Aorta (tissue), 5 donors: ENCODE measurements around the gene FOXA2. TPM values are rescaled to one million over a fixed set of nuclear protein-coding genes. Genes with fewer than 3 reads are reported as not detected.

Experiments
- ATAC-seq: fragments of 200-7000 bp; cut with Tn5 transposase; one replicate; pipeline ENCODE4 v1.9.1; 2022; ENCODE audit warnings: moderate library complexity; ENCODE audit not compliant: low FRiP score
- DNase-seq, 2 donors: peaks; one replicate each; pipeline ENCODE4 v3.0.0-alpha.2; 2020
- H3K27ac ChIP-seq, 2 donors: one replicate each; pipeline ENCODE4 v1.5.1; 2013; ENCODE audit warnings: low read length in 2 of 2, mild to moderate bottlenecking in 2 of 2, moderate library complexity in 2 of 2, control low read depth in 1 of 2, inconsistent platforms in 1 of 2, low read depth in 1 of 2
- H3K27me3 ChIP-seq, 2 donors: one replicate each; pipeline ENCODE4 v1.6.1; 2013; ENCODE audit warnings: control low read depth in 1 of 2, low read length in 1 of 2, mild to moderate bottlenecking in 1 of 2, moderate library complexity in 1 of 2; ENCODE audit not compliant: insufficient read depth in 2 of 2, control insufficient read depth in 1 of 2
- H3K36me3 ChIP-seq, 2 donors: one replicate each; pipeline ENCODE4 v1.6.1; 2013; ENCODE audit warnings: control low read depth in 1 of 2, low read length in 1 of 2, mild to moderate bottlenecking in 1 of 2; ENCODE audit not compliant: insufficient read depth in 2 of 2, control insufficient read depth in 1 of 2
- H3K4me1 ChIP-seq, 2 donors: one replicate each; pipeline ENCODE4 v1.6.1; 2013; ENCODE audit warnings: low read length in 2 of 2, control low read depth in 1 of 2, mild to moderate bottlenecking in 1 of 2, moderate library complexity in 1 of 2; ENCODE audit not compliant: insufficient read depth in 2 of 2, control insufficient read depth in 1 of 2
- H3K4me3 ChIP-seq, 2 donors: one replicate each; pipeline ENCODE4 v1.5.1; 2013; ENCODE audit warnings: low read length in 2 of 2, control low read depth in 1 of 2, mild to moderate bottlenecking in 1 of 2
- H3K9me3 ChIP-seq: one replicate; pipeline ENCODE4 v1.6.1; 2013; ENCODE audit warnings: mild to moderate bottlenecking, low read length; ENCODE audit not compliant: control insufficient read depth
- WGBS, 2 donors: extraction: QIAGEN DNeasy Blood & Tissue Kit; methylation state at CpG; one replicate each; pipeline ENCODE4 v1.1.7; 2013; 5-methylcytosine and 5-hydroxymethylcytosine counted together
- intact Hi-C, 2 donors: fragments of 100-400 bp; cut with DNase I; formaldehyde crosslinking; loops; one replicate each; pipeline versions ENCODE4 v1.14.2 to v1.15.0; 2022
- polyA plus RNA-seq, 2 donors: library from polyadenylated mRNA; stranded (reverse); fragments of 200-250 nt; gene quantifications; one replicate each; pipeline ENCODE4 v1.2.3, GENCODE V29; 2013
- total RNA-seq, 2 donors: library from RNA; stranded (reverse); fragmentation: NEBNext Ultra II Directional; extraction: Animal tissue kit (Norgen Biotek cat#: 25700); gene quantifications; one replicate each; pipeline ENCODE4 v1.2.1, GENCODE V29; 2021
- donor health status: healthy with polysubstance abuse.
- donor health status: Bipolar disorder and iron deficiency.
- donor health status: DM: no; HTN: no; CAD: no.
- donor health status: DM: no; HTN: no; CAD: no.
- donor health status: DM: yes; HTN: yes; CAD: no.

FOXA2 gene
- total and polyA plus RNA-seq, 4 donors, result 0.88 TPM; not detected in 3

GRCh38 chr20:22581437-22582385, 2.7 kb downstream of the FOXA2 start:
- ATAC-seq (no peak), DNase-seq (no peak)
- no peaks in the 10 kb centered on the region for H3K36me3 ChIP-seq
- WGBS, 2 donors, result 19 to 21% methylated on average over 49 to 54 of the region's 54 CpGs
- intact Hi-C loops, result no loop called here
- H3K4me1 ChIP-seq, result no peaks in the 10 kb centered on the region
- no peak overlapping the region for H3K27ac ChIP-seq
- no peaks in the 10 kb centered on the region for H3K9me3 ChIP-seq
- H3K4me3 ChIP-seq, result no peak overlapping the region
- H3K27me3 ChIP-seq, result peaks cover 0 to 2% of the 10 kb centered on the region in 2 donors

DNA sequence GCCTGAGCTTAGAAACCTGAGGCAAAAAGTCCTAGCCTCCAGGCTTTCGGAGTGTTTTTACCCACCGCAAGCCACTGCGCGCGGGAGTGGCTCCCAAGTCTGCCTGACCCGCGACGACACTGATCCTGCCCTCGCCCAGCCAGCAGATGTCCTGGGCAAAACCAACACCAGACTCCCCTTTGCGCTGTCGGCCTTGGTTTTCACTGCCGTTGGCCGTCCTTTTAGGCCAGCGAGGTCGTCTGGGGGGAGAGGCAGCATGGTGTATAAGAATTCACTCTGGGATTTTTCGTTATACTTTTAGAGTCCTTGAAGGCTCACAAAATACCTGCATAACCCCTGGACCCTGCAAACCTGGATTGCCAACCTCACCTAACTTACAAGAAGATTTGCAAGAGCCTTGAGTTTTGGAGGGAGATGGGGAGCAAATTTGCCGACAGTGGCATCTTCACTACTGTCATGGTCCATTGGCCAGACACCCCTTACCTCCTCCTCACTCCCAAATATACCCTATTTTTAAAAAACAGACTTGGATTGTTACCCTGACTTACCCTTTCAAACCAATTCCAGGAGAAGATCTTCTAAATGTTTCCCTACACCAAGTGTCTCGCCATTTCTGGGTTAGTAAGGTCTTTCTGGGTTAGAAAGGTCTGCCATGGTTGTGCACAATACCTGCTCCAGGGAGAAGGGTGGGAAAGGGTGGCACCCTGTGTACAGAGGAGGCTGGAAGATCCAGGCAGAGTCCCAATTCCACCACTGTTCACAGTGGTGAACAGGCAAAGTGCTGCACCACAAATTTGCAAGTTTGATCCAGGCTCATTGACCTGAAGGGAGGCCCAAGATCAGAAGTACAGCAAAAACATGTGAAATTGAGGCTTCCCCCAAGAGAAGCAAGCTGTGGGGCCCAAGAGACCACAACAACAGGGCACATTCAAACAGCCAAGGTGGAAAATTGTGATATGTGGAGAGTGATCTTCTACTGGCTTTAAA, 4.4 kb downstream of the FOXA2 start:
- Histone ChIP-seq H3K4me1 (no peaks in the 10 kb centered on the region), H3K36me3 (no peaks in the 10 kb centered on the region), H3K27ac (no peak overlapping the region), H3K9me3 (no peaks in the 10 kb centered on the region), H3K4me3 (no peak overlapping the region), H3K27me3 (peaks cover 0 to 2% of the 10 kb centered on the region in 2 donors)
- 33 to 35% methylated on average over 18 of the region's 18 CpGs for WGBS, 2 donors
- DNase-seq (no peak), ATAC-seq (no peak)
- intact Hi-C loops, result no loop called here

- Histone ChIP-seq H3K27ac (no peak overlapping the region), H3K4me3 (no peak overlapping the region), H3K36me3 (no peaks in the 10 kb centered on the region), H3K27me3 (peaks cover 0 to 2% of the 10 kb centered on the region in 2 donors), H3K9me3 (no peaks in the 10 kb centered on the region), H3K4me1 (no peaks in the 10 kb centered on the region)
- intact Hi-C loops, result no loop called here
- DNase-seq (no peak), ATAC-seq (no peak)
- 4 to 6% methylated on average over 21 of the region's 21 CpGs for WGBS, 2 donors
Observed at GRCh38 chr20:22579119-22579427, 5.3 kb downstream of the FOXA2 start.

GRCh38 chr20:22578221-22579118, 5.9 kb downstream of the FOXA2 start:
- DNase-seq, result no peak
- no peak overlapping the region for H3K4me3 ChIP-seq
- WGBS, 2 donors, result 4 to 5% methylated on average over 54 to 56 of the region's 56 CpGs
- H3K4me1 ChIP-seq, result no peaks in the 10 kb centered on the region
- intact Hi-C loops, result no loop called here
- no peak overlapping the region for H3K27ac ChIP-seq
- H3K27me3 ChIP-seq, result peaks cover 0 to 2% of the 10 kb centered on the region in 2 donors
- H3K9me3 ChIP-seq, result no peaks in the 10 kb centered on the region
- no peaks in the 10 kb centered on the region for H3K36me3 ChIP-seq
- ATAC-seq, result no peak

DNA sequence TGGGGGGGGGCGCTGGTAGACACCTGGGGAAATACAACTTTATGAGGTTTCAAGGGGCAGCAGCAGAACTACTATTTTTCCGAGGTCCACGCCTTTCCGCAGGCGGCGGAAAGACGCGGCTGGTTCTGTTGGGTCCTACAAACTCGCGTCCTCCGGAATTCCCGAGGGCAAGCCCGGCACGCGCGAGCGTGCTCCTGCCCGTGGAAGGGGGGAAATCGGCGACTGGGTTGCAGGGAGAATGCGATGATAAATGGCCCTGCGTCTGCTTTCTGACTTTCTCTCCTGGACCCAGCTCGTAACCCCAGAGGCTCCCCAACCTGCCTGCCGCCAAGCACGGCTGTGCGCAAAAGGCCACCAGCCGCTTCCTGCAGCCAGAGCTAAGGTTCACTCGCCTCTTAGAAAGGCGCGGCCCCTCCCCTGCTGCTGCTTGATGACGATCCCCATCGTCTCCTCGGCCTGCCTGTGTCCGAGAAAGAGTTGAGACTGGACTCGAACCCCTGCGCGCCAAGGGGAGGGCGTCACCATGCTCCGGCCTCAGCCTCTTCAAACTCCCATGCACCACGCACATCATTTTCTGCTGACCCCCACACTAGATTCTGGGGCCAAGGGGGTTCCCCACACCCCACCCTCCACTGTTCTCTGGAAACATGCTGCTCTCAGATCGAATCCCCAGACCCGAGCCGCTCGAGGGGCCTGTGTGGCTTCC, 6.7 kb downstream of the FOXA2 start:
- no peak overlapping the region for H3K4me3 ChIP-seq
- H3K9me3 ChIP-seq, result no peaks in the 10 kb centered on the region
- 2 to 5% methylated on average over 44 of the region's 44 CpGs for WGBS, 2 donors
- H3K4me1 ChIP-seq, result no peaks in the 10 kb centered on the region
- intact Hi-C loops, result no loop called here
- DNase-seq (no peak), ATAC-seq (no peak)
- H3K27ac ChIP-seq, result no peak overlapping the region
- no peaks in the 10 kb centered on the region for H3K36me3 ChIP-seq
- peaks cover 0 to 2% of the 10 kb centered on the region in 2 donors for H3K27me3 ChIP-seq

DNA sequence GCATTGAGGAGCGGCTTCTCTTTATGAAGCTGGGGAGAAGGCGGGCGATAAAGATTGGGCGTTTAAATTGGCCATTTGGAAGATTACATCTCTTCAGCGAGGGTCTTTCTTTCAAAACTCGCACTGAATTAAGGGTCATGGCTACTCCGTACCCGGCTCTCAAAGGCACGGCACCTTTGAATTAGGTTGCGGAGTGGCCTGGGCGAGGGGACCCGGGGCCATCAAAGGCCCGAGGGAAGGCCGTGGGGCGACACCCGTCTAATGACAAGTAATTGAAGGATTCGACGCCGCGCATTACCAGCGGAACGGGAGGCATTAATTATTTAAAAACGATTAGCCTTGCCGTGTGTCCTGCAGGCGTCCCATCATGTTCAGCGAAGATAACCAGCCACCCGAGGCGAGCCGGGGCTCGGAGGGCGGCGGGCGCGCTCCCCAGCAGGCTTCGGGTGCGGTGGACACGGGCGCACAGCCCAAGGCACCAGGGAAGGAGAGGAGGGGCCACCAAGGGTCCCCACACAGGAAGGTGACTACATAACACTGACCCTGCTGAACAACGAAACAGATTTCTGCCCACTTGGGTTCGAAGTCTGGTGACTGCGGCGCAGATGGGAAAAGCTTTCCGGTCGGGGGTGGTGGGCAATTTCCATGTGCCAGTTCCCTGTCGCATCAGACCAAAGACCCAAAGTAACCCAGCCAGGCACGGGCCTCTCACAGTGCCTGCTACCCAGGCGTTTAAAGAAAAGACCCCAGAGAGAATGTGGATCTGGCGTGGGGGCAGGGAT, 7.4 kb downstream of the FOXA2 start:
- ATAC-seq (no peak), DNase-seq (no peak)
- no peak overlapping the region for H3K4me3 ChIP-seq
- 4 to 5% methylated on average over 48 of the region's 48 CpGs for WGBS, 2 donors
- H3K9me3 ChIP-seq, result no peaks in the 10 kb centered on the region
- no peaks in the 10 kb centered on the region for H3K36me3 ChIP-seq
- H3K4me1 ChIP-seq, result no peaks in the 10 kb centered on the region
- intact Hi-C loops, result no loop called here
- peaks cover 0 to 2% of the 10 kb centered on the region in 2 donors for H3K27me3 ChIP-seq
- no peak overlapping the region for H3K27ac ChIP-seq

- H3K27ac ChIP-seq, result no peak overlapping the region
- no peaks in the 10 kb centered on the region for H3K4me1 ChIP-seq
- no peaks in the 10 kb centered on the region for H3K36me3 ChIP-seq
- no peak for ATAC-seq
- intact Hi-C loops, result no loop called here
- 14 to 18% methylated on average over 12 of the region's 12 CpGs for WGBS, 2 donors
- peaks cover 0 to 2% of the 10 kb centered on the region in 2 donors for H3K27me3 ChIP-seq
- no peak for DNase-seq
- H3K9me3 ChIP-seq, result no peaks in the 10 kb centered on the region
- no peak overlapping the region for H3K4me3 ChIP-seq
Observed at GRCh38 chr20:22576273-22576672, 8.1 kb downstream of the FOXA2 start.
